Activated T-helper 2 cell treated with anti-CD3 and anti-CD28 coated beads, Interferon-gamma antibody, Interleukin-2, Interleukin-4, amounts not matched to agents 10 μg/mL and 5 μg/mL and 100 μg/mL, durations not matched to agents 14 hours and 24 hours and 36 hours (primary cell): ENCODE measurements around the gene CAMK2A. TPM values are rescaled to one million over a fixed set of nuclear protein-coding genes. Genes with fewer than 3 reads are reported as not detected.

Experiments used
- DNase-seq: peaks from one replicate; pipeline ENCODE4 v3.0.0; 2021; ENCODE audit warnings: low spot score
- H3K27ac Mint-ChIP-seq: one replicate; pipeline ENCODE4 v1.8.0; 2021; ENCODE audit warnings: mixed read lengths
- H3K27me3 Mint-ChIP-seq: one replicate; pipeline ENCODE4 v1.8.0; 2021; ENCODE audit warnings: low read depth, mixed read lengths
- H3K36me3 Mint-ChIP-seq: one replicate; pipeline ENCODE4 v1.8.0; 2021; ENCODE audit warnings: low read depth, mixed read lengths
- H3K4me1 Mint-ChIP-seq: one replicate; pipeline ENCODE4 v1.8.0; 2021; ENCODE audit warnings: low read depth, mixed read lengths
- H3K4me3 Mint-ChIP-seq: one replicate; pipeline ENCODE4 v1.8.0; 2021; ENCODE audit warnings: low read depth, mild to moderate bottlenecking, moderate library complexity, mixed read lengths
- H3K9me3 Mint-ChIP-seq: one replicate; pipeline ENCODE4 v1.8.0; 2021; ENCODE audit warnings: mixed read lengths
- intact Hi-C: fragments of 100-400 bp; cut with micrococcal nuclease; formaldehyde crosslinking; loops from one replicate; pipeline ENCODE4 v1.15.1; 2023
- total RNA-seq: library from RNA; stranded (reverse); gene quantifications from 2 replicates; pipeline ENCODE4 v1.2.3, GENCODE V29; 2022

Gene CAMK2A
- total RNA-seq, 1 donor from 2014 or later: not detected

DNA sequence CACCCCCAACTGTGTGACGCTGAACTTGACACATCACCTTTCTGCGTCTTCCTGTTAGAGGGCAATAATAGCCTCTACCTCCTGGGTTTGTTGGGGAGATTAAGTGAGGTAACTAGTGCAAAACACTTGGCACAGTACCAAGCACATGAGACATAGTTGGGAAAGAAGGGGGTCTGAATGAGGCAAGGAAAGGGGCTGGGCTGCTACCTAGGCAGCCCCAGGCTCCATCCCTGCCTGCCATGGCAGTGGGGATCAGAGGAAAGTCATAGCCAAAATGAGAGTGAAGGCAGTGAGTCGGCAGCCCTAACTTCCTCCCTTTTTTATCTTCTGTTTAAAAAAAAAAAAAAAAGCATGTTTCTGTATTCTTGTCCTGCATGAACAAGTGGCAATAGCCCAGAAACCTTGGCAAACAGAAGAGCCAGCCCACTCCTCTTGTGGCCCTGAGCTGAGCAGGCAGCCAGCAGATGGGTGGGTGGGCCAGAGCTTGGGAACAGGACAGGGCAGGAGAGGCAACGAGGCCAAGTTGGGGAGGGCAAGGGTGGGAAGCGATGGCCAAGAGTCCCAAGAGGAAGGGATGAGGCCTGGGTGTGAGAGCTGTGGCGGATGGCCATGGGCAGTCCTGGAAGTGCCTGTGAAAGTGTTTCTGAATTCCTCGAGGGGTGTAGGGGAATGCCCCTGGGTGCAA, 11.4 kb downstream of the CAMK2A start:
- H3K27ac Mint-ChIP-seq: no peak overlapping the region
- intact Hi-C loops: no loop called here
- H3K27me3 Mint-ChIP-seq: peaks cover 3% of the 10 kb centered on the region
- no peaks in the 10 kb centered on the region for H3K9me3 Mint-ChIP-seq
- no peak overlapping the region for H3K4me3 Mint-ChIP-seq
- no peaks in the 10 kb centered on the region for H3K36me3 Mint-ChIP-seq
- DNase-seq: no peak
- H3K4me1 Mint-ChIP-seq: no peaks in the 10 kb centered on the region

DNA sequence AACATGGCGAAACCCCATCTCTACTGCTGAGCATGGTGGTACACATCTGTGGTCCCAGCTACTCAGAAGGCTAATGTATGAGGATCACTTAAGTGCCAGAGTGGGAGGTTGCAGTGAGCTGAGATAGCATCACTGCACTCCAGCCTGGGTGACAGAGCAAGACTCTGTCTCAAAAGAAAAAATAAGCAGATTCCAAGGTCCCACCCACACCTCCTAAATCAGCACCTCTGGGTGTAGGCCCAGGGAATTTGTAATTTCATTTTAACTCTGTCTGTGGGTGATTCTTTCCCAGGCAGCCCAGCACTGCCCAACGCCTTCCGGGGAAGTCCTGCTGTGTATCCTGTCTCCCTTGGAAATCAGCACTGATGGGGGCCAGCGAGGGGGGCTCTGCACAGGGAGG, 12.5 kb downstream of the CAMK2A start:
- Mint-ChIP-seq H3K27ac (no peak overlapping the region), H3K4me3 (no peak overlapping the region), H3K27me3 (peaks cover 3% of the 10 kb centered on the region)

DNA sequence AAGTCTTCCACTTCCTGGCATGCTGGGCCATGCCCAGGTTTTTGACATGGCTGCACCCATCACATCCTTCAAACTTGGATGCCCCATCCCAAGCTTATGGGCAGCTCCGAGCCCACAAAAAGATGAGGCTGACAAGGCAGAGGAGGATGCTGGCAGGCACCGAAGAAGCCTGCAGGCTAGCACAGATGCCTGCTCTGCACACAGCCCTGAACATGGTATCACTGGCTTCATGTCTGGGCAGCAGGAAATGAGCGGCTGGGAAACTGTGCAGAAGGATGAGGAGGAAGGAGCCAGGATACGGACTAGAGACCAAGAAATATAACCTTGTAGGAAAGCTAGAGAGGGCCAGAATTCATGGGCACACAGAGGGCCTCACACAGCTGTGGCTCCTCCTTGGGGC, 14.8 kb downstream of the CAMK2A start:
- peaks cover 3% of the 10 kb centered on the region for H3K27me3 Mint-ChIP-seq
- no peak for DNase-seq
- no peaks in the 10 kb centered on the region for H3K36me3 Mint-ChIP-seq
- H3K4me3 Mint-ChIP-seq: no peak overlapping the region
- no peak overlapping the region for H3K27ac Mint-ChIP-seq
- intact Hi-C loops: no loop called here
- H3K4me1 Mint-ChIP-seq: no peaks in the 10 kb centered on the region
- H3K9me3 Mint-ChIP-seq: no peaks in the 10 kb centered on the region

More for the DNA sequence above, 12.5 kb downstream of the CAMK2A start:
- Mint-ChIP-seq H3K4me1 (no peaks in the 10 kb centered on the region), H3K36me3 (no peaks in the 10 kb centered on the region), H3K9me3 (no peaks in the 10 kb centered on the region)
- intact Hi-C loops: no loop called here
- no peak for DNase-seq

DNA sequence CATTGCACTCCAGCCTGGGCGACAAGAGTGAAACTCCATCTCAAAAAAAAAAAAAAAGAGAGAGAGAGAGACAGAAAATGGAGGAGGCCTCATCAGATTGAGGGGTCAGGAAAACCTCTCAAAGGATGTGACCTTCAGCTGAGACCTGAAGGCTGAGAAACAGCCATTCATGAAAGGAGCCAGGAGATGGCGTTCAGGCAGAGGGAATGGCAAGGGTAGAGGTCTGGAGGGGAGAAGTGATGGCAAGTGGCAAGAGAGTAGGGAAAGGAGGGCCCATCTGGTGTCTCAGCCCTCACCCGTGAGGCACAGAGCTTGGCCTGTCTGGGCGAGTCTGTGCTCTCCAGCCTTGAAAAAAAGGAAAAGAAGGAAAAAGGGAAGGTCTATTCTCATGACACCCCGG, 17.0 kb downstream of the CAMK2A start:
- no peaks in the 10 kb centered on the region for H3K4me1 Mint-ChIP-seq
- DNase-seq: no peak
- no peak overlapping the region for H3K4me3 Mint-ChIP-seq
- no peaks in the 10 kb centered on the region for H3K9me3 Mint-ChIP-seq
- H3K27me3 Mint-ChIP-seq: peaks cover 2% of the 10 kb centered on the region
- no peaks in the 10 kb centered on the region for H3K36me3 Mint-ChIP-seq
- no peak overlapping the region for H3K27ac Mint-ChIP-seq
- intact Hi-C loops: loop anchor here (2.0 kb wide), 1 partner anchor 78 kb away; no protein-coding TSS in a partner anchor

DNA sequence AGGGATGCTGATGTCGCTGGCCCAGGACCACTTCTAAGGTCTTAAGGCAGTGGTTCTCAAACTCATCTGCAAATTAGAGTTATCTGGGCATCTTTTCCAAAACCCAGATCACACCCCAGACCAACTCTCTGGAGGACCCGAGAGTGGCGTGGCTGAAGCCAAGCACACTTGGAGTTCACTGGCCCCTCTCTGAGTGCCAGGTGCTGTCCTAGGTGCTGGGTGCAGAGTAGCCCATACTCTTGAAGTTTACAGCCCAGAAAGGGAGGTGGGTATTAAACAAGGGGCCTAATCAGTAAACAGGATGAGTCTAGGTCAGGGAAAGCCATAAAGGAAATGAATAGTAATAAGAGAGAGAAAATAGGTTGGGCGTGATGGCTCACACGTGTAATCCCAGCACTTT, 17.6 kb downstream of the CAMK2A start:
- H3K27ac Mint-ChIP-seq: no peak overlapping the region
- H3K4me1 Mint-ChIP-seq: no peaks in the 10 kb centered on the region
- DNase-seq: no peak
- no peak overlapping the region for H3K4me3 Mint-ChIP-seq
- intact Hi-C loops: loop anchor here (2.0 kb wide), 1 partner anchor 79 kb away; no protein-coding TSS in a partner anchor
- no peaks in the 10 kb centered on the region for H3K9me3 Mint-ChIP-seq
- peaks cover 2% of the 10 kb centered on the region for H3K27me3 Mint-ChIP-seq
- no peaks in the 10 kb centered on the region for H3K36me3 Mint-ChIP-seq

DNA sequence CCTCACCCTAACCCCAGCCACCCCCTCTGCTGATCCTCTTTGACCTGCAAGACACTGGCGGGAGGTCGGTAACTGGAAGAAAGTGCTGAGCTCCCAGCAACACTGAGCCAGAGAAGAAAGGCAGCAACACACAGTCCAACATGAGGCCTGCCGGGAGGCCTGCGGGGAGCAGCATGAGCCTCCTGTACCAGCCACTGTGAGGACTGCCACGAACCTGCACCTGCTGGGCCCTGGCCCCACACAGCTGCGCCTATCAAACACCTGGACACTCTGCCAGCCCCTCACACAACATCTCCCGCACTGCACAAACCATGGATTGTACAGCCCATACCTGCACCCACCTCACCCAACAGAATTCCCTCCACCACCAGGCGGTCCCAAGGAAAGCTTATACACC, 18.3 kb downstream of the CAMK2A start:
- no peak overlapping the region for H3K27ac Mint-ChIP-seq
- no peaks in the 10 kb centered on the region for H3K9me3 Mint-ChIP-seq
- intact Hi-C loops: no loop called here
- no peak for DNase-seq
- no peaks in the 10 kb centered on the region for H3K27me3 Mint-ChIP-seq
- no peaks in the 10 kb centered on the region for H3K4me1 Mint-ChIP-seq
- no peaks in the 10 kb centered on the region for H3K36me3 Mint-ChIP-seq
- H3K4me3 Mint-ChIP-seq: no peak overlapping the region

DNA sequence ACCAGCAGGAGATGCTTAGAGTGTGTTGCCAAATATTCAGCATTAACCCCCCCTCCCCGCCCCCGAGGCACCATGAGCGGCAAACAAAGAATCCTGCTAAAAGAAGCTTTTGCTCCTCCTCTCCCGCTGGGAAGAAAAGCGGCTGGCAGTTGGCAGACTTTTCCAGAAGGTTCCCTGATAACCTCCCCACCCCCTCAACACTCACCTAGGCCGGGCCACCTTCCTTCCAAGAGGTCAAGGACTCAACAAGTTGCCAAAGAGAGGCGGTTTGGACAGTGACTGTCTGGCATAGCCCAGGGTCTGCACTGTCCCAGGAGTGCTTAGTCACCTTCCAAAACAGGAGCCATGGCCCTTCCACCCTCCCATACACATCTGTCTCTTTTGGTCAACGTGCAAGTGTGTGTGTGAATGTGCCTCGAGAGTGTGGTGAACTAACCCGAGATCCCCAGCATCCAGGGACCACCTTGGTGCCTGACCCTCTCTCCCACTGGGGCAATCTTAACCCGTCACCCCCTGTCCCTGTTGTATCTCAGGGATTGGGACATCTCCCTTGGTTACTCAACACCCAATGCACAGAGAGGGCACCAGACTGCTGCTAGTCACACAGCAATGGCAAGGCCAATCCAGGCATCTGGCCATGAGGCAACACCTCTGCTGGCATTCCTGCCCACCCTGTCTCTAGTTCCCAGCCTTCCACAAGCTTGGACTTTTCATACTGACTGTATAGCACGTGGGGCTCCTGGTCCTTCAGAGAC, 18.9 kb downstream of the CAMK2A start:
- intact Hi-C loops: no loop called here

DNA sequence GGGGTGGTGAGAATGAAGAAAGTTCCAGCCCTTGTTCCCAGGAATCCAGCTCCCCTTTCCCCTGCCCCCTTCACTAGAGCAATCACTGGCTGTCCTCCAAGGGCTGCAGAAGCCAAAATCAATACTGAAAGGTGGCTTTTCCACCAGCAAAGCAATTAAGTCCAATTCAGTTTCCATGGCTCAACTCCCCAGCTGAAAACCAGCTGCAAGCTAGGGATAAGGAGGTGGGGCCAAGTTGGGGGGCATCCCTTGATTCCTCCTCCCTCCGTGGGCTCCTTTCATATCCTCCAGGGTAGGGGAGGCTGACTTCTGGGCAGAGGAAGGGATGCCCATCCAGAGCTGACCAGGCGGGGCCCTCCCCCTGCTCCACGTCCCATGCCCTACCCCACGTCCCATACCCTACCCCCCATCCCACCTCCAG, 22.7 kb downstream of the CAMK2A start:
- H3K4me1 Mint-ChIP-seq: no peaks in the 10 kb centered on the region
- H3K36me3 Mint-ChIP-seq: no peaks in the 10 kb centered on the region

More for the DNA sequence above, 18.9 kb downstream of the CAMK2A start:
- Mint-ChIP-seq H3K36me3 (no peaks in the 10 kb centered on the region), H3K27ac (no peak overlapping the region), H3K27me3 (no peaks in the 10 kb centered on the region), H3K4me3 (no peak overlapping the region), H3K9me3 (no peaks in the 10 kb centered on the region), H3K4me1 (no peaks in the 10 kb centered on the region)
- no peak for DNase-seq

DNA sequence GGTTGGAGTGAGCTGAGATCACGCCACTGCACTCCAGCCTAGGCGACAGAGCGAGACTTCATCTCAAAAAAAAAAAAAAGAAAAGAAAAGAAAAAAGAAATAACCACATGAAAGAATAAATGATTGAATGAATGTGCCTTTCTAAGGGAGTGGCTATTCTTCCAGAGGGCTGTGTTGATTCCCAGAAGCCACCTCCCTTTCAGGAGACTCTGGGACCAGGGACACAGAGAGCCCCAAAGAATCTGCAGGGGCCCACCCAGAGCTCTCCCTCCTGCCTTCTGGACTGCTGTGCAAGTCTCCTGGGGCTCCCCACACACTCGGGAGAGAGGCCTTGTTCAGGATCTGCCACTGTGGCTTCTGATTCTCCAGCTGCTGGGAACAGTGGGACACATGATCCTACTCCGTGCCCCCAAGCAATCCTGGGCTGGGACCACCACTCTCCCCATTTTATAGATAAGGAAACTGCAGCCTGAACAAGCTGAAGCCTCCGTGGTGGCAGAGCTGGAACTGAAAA, 23.6 kb downstream of the CAMK2A start:
- H3K4me3 Mint-ChIP-seq: no peak overlapping the region

More for the DNA sequence above, 22.7 kb downstream of the CAMK2A start:
- intact Hi-C loops: no loop called here
- Mint-ChIP-seq H3K4me3 (no peak overlapping the region), H3K9me3 (no peaks in the 10 kb centered on the region), H3K27me3 (no peaks in the 10 kb centered on the region), H3K27ac (no peak overlapping the region)
- no peak for DNase-seq

DNA sequence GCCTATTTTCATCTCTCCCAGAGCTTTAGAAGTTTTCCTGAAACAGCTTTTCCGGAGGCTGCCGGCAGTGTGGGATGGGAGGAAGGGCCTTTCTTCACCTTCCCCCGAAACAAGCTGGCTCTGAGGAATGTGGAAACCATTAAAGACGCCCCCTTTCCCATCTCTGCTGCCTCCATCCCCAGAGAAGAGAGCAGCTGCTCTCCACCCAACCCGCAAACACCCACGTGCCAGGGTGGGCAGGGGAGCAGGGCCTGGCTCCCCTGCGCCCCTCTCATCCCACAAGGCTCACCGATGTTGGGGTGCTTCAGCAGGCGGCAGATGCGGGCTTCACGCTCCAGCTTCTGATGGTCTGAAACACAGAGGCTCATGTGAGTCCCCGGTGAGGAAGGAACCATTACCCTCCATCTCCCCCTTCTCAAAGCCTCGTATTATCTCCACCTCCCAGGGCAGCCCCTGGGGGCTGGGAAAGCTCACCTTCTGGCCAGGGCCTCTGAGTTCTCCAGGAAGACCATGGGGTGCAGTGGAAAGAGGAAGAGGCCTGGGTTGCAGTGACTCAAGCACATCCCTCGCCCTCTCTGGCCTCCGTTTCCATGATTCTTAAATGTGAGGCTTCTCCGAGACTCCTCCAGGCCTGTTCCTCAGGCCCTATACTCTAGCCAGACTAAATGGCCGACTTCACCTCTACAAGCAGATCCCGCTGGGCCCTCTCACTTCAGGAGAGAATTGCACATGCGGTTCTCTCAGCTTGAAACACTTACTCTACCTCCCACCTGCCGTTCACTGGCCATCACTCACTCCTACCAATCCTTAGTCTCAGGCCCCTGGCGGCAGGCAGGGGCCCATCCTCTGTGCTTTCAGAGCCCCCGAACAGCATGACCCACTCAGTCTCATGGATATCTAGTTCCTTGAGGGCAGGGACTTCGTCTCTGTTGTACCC, 24.6 kb downstream of the CAMK2A start:
- no peak overlapping the region for H3K4me3 Mint-ChIP-seq
- H3K36me3 Mint-ChIP-seq: no peaks in the 10 kb centered on the region
- no peak overlapping the region for H3K27ac Mint-ChIP-seq
- intact Hi-C loops: no loop called here
- no peaks in the 10 kb centered on the region for H3K9me3 Mint-ChIP-seq
- no peaks in the 10 kb centered on the region for H3K27me3 Mint-ChIP-seq
- no peak for DNase-seq
- H3K4me1 Mint-ChIP-seq: no peaks in the 10 kb centered on the region

More for the DNA sequence above, 23.6 kb downstream of the CAMK2A start:
- Mint-ChIP-seq H3K36me3 (no peaks in the 10 kb centered on the region), H3K9me3 (no peaks in the 10 kb centered on the region), H3K4me1 (no peaks in the 10 kb centered on the region), H3K27ac (no peak overlapping the region), H3K27me3 (no peaks in the 10 kb centered on the region)
- DNase-seq: no peak
- intact Hi-C loops: no loop called here

DNA sequence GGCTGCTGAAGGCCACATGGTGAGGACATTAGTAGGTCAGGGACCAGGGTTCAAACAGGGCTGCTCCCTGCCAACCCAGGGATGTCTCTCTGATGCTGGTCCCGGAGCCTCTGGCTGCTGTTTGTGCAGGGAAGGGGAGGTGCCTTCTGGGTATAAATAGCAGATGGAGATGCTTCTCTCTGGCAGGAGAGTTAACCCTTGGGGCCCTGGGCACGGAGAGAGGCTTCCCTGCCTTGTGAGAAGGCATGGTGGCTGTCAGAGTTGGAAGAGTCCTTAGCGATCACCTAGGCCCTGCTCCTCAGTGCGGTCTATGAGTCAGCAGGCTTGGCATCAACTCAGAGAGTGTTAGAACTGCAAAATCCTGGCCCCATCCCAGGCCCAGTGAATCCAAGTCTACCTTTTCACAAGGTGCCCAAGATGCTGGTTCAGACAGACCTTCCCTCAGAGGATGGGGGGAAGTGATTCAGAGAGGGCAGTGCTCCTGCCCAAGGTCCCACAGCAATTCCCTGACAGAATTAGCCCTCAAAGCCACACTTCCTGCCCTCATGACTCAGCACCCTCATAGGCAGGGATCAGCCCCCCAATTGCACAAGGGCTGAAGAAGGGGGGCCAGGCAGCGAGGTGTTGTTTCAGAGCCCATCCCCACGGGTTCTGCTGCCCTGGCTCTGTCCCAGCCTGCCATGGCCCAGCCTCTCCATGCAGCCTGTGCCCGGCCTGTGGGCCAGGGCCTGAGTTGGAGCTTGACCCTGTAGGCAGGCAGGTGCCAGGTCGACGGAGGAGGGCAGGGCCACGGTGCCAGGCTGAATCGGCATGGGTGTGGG, 25.6 kb downstream of the CAMK2A start:
- Mint-ChIP-seq H3K36me3 (no peaks in the 10 kb centered on the region), H3K27ac (no peak overlapping the region), H3K4me1 (no peaks in the 10 kb centered on the region), H3K27me3 (no peaks in the 10 kb centered on the region), H3K4me3 (no peak overlapping the region), H3K9me3 (no peaks in the 10 kb centered on the region)
- intact Hi-C loops: no loop called here
- no peak for DNase-seq

DNA sequence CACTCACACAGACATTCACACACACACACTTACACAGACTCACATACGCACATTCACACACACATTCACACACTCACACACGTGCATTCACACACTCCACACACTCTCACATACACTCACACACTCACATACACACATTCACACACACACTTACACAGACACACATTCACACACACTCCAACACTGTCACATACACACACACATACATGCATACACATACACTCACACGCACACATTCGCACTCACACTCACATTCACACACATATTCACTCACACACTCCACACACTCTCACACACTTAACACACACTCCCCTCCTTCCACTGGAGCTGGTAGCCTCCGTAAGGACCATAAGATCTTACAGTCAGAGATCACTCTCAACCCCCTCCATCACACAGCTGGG, 26.2 kb downstream of the CAMK2A start:
- intact Hi-C loops: no loop called here
- H3K27me3 Mint-ChIP-seq: no peaks in the 10 kb centered on the region
- no peak overlapping the region for H3K4me3 Mint-ChIP-seq
- H3K4me1 Mint-ChIP-seq: no peaks in the 10 kb centered on the region
- no peaks in the 10 kb centered on the region for H3K36me3 Mint-ChIP-seq
- no peak overlapping the region for H3K27ac Mint-ChIP-seq
- no peak for DNase-seq
- no peaks in the 10 kb centered on the region for H3K9me3 Mint-ChIP-seq
